Activated gamma-delta T cell (primary cell): Measurements from ENCODE around the gene MIER3.
A peak's percentile ranks its signal among the peaks of the same experiment; 100 is the strongest.
"Not testable (repeated sequence)": the region's sequence is repeated elsewhere in the genome, so short reads cannot be mapped to it uniquely, and the experiment has no call there.

Experiments
- DNase-seq: peaks from one replicate; lab custom pipeline; 2025; lab: John Stamatoyannopoulos, UW
- total RNA-seq, 2 donors: gene quantifications; one replicate each; lab custom pipeline; 2026; lab: John Stamatoyannopoulos, UW

MIER3 gene
- 53.5 to 59.4 reads per million in 2 donors for total RNA-seq

GRCh38 chr5:56951946-56952691, at the start of gene MIER3:
Gene MIER3, minus strand, starts transcription at chr5:56952123. Its CDS starts 21 bp downstream, at chr5:56952102.
- peak; percentile 70 for DNase-seq

GRCh38 chr5:56995596-56995995, 43.7 kb upstream of the MIER3 start:
- DNase-seq = no peak

- no peak for DNase-seq
These were observed 41.3 kb upstream of the MIER3 start for GRCh38 chr5:56993241-56993640.

- DNase-seq = no peak
These were observed 37.8 kb upstream of the MIER3 start for GRCh38 chr5:56989676-56990075.

- DNase-seq = no peak
These were observed 36.6 kb upstream of the MIER3 start for GRCh38 chr5:56988490-56988889.

- no peak for DNase-seq
These were observed 35.2 kb upstream of the MIER3 start for GRCh38 chr5:56987171-56987570.

GRCh38 chr5:56986626-56986947, 34.7 kb upstream of the MIER3 start:
- DNase-seq = no peak

- DNase-seq = no peak
These were observed 34.2 kb upstream of the MIER3 start for GRCh38 chr5:56985936-56986625.

- no peak for DNase-seq
These were observed 32.5 kb upstream of the MIER3 start for GRCh38 chr5:56984445-56984844.

GRCh38 chr5:56983593-56984361, 31.9 kb upstream of the MIER3 start:
- no peak for DNase-seq

GRCh38 chr5:56981548-56982315, 29.8 kb upstream of the MIER3 start:
- no peak for DNase-seq

- no peak for DNase-seq
These were observed 28.0 kb upstream of the MIER3 start for GRCh38 chr5:56979968-56980367.

- DNase-seq = not testable (repeated sequence)
These were observed 27.6 kb upstream of the MIER3 start for GRCh38 chr5:56979526-56979925.

- no peak for DNase-seq
These were observed 25.9 kb upstream of the MIER3 start for GRCh38 chr5:56977822-56978221.

- DNase-seq = no peak
These were observed 25.1 kb upstream of the MIER3 start for GRCh38 chr5:56977021-56977420.

- DNase-seq = no peak
These were observed 22.3 kb upstream of the MIER3 start for GRCh38 chr5:56974241-56974640.

- DNase-seq = no peak
These were observed 21.6 kb upstream of the MIER3 start for GRCh38 chr5:56973473-56973872.

GRCh38 chr5:56971275-56971674, 19.4 kb upstream of the MIER3 start:
- DNase-seq = no peak

GRCh38 chr5:56964173-56964572, 12.2 kb upstream of the MIER3 start:
- DNase-seq = no peak

GRCh38 chr5:56963246-56963645, 11.3 kb upstream of the MIER3 start:
- DNase-seq = no peak

GRCh38 chr5:56962286-56962685, 10.4 kb upstream of the MIER3 start:
- no peak for DNase-seq

- DNase-seq = no peak
These were observed 9.8 kb upstream of the MIER3 start for GRCh38 chr5:56961746-56962145.
